Endothelial cell of umbilical vein (primary cell): ENCODE data around the gene LRRC10B. TPM values are rescaled to one million over a fixed set of nuclear protein-coding genes. Genes with fewer than 3 reads are reported as not detected.

Experiments used
- Bru-seq: library from RNA; stranded (reverse); fragments of 400-500 nt; gene quantifications from one replicate; lab custom pipeline; 2021; lab: Mats Ljungman, UMichigan
- BruChase-seq, 2 experiments: library from RNA; stranded (reverse); fragments of 400-500 nt; gene quantifications; one replicate each; lab custom pipeline; 2021; lab: Mats Ljungman, UMichigan
- BruUV-seq: library from RNA; stranded (reverse); fragments of 400-500 nt; replicated peaks from 2 replicates; lab custom pipeline; 2021; lab: Mats Ljungman, UMichigan
- CTCF ChIA-PET: fragments of 300-600, 350-600 bp; sonication (Branson Sonifier 250); formaldehyde crosslinking; loops from one replicate; lab custom pipeline; 2021; ENCODE audit warnings: antibody characterized with exemption, inconsistent platforms; lab: Charles Lee
- POLR2A ChIA-PET: fragments of 300-600, 350-600 bp; sonication (Branson Sonifier 250); formaldehyde crosslinking; loops from one replicate; lab custom pipeline; 2021; ENCODE audit warnings: antibody characterized with exemption, inconsistent platforms; lab: Charles Lee
- DNase-seq: peaks from one replicate; pipeline ENCODE4 v3.0.0-alpha.2; 2011; ENCODE audit warnings: low read depth, low spot score
- FAIRE-seq: peaks from 2 replicates; lab custom pipeline; 2011; peaks lifted over from hg19 to GRCh38; lab: Jason Lieb, UNC
- H2AFZ ChIP-seq: 2 replicates; pipeline ENCODE4 v1.6.0; 2012; ENCODE audit warnings: low read depth, low read length, control low read depth, inconsistent platforms
- H3K27ac ChIP-seq: 2 replicates; pipeline ENCODE4 v1.5.1; 2011; ENCODE audit warnings: low read depth, mild to moderate bottlenecking, control low read depth, low read length, moderate library complexity; ENCODE audit not compliant: insufficient read depth
- H3K27me3 ChIP-seq, 2 experiments: 2 replicates each; pipeline versions ENCODE4 v1.6.0 to v1.6.1; 2011; ENCODE audit warnings: low read length in 2 of 2, mixed read lengths in 1 of 2; ENCODE audit not compliant: control insufficient read depth in 2 of 2, insufficient read depth in 2 of 2
- H3K36me3 ChIP-seq, 2 experiments: 2 replicates in 1 of 2; 3 replicates in 1 of 2; pipeline ENCODE4 v1.5.1; 2011; ENCODE audit warnings: low read length in 2 of 2, mild to moderate bottlenecking in 1 of 2, moderate library complexity in 1 of 2; ENCODE audit not compliant: control insufficient read depth in 2 of 2, insufficient read depth in 2 of 2; ENCODE audit errors: extremely low read depth in 1 of 2
- H3K4me1 ChIP-seq: 3 replicates; pipeline ENCODE4 v1.5.1; 2011; ENCODE audit warnings: mild to moderate bottlenecking, low read length; ENCODE audit not compliant: control insufficient read depth, insufficient read depth; ENCODE audit errors: extremely low read depth
- H3K4me2 ChIP-seq: 2 replicates; pipeline ENCODE4 v1.6.1; 2011; ENCODE audit warnings: low read length, control low read depth, mixed read lengths; ENCODE audit not compliant: insufficient read depth
- H3K4me3 ChIP-seq, 3 experiments: fragments of 200-600 bp in 1 of 3; sonication (generic), shearing (Covaris generic) in 1 of 3; replicated peaks in 1 of 3; 2 replicates each; pipeline ENCODE4 v1.5.1; 2011 to 2016; ENCODE audit warnings: control low read depth in 3 of 3, low read length in 3 of 3, mild to moderate bottlenecking in 2 of 3, inconsistent platforms in 1 of 3, low read depth in 1 of 3, moderate library complexity in 1 of 3; ENCODE audit not compliant: insufficient read depth in 1 of 3
- H3K79me2 ChIP-seq: 2 replicates; pipeline ENCODE4 v1.6.0; 2012; ENCODE audit warnings: low read length, inconsistent platforms; ENCODE audit not compliant: control insufficient read depth, insufficient read depth
- H3K9ac ChIP-seq: replicated peaks from 2 replicates; pipeline ENCODE3; 2011; ENCODE audit warnings: low read length, control low read depth; ENCODE audit not compliant: insufficient read depth; ENCODE audit errors: extremely low read depth
- H3K9me1 ChIP-seq: replicated peaks from 3 replicates; pipeline ENCODE4 v1.6.0; 2011; ENCODE audit warnings: mild to moderate bottlenecking, low read length; ENCODE audit not compliant: control insufficient read depth, insufficient read depth; ENCODE audit errors: extremely low read depth
- H3K9me3 ChIP-seq: replicated peaks from 2 replicates; pipeline ENCODE4 v1.5.1; 2012; ENCODE audit warnings: low read length, inconsistent platforms; ENCODE audit not compliant: control insufficient read depth, insufficient read depth
- H4K20me1 ChIP-seq: replicated peaks from 2 replicates; pipeline ENCODE3; 2011; ENCODE audit warnings: mild to moderate bottlenecking, low read length; ENCODE audit not compliant: control insufficient read depth, insufficient read depth; ENCODE audit errors: extremely low read depth
- EZH2 ChIP-seq: IDR thresholded peaks from 2 replicates; pipeline ENCODE4 v1.6.1; 2012; ENCODE audit warnings: borderline replicate concordance, low read depth, mild to moderate bottlenecking, moderate library complexity, low read length, inconsistent platforms; ENCODE audit not compliant: severe bottlenecking
- GATA2 ChIP-seq: IDR thresholded peaks from 2 replicates; pipeline ENCODE4 v1.7.0; 2011; ENCODE audit warnings: low read depth, mild to moderate bottlenecking, moderate library complexity, mixed read lengths, low read length; ENCODE audit not compliant: insufficient read length, insufficient read depth
- dilution Hi-C: fragments of 300-500 bp; cut with MboI; formaldehyde crosslinking; loops from one replicate; pipeline ENCODE4 v1.15.0; 2019; ENCODE audit warnings: low sequenced_read_pairs; ENCODE audit not compliant: extremely low pct_ligation_motif_present
- intact Hi-C: fragments of 100-400 bp; cut with micrococcal nuclease; formaldehyde crosslinking; loops from one replicate; pipeline ENCODE4 v1.10.0; 2022
- long read RNA-seq: library from polyadenylated mRNA; stranded (forward); transcript quantifications from one replicate; pipeline ENCODE4 v2.0.0, GENCODE V29; 2021
- polyA minus RNA-seq, 3 experiments: library from RNA; depleted of rRNA, polyadenylated mRNA; stranded (reverse); fragments of >200 nt; gene quantifications; 1 replicate in 1 of 3; 2 replicates in 2 of 3; pipeline ENCODE4 v1.2.3, GENCODE V29; 2011
- polyA plus RNA-seq, 4 experiments: library from polyadenylated mRNA; depleted of rRNA in 3 of 4; stranded (reverse) in 3 of 4; unstranded in 1 of 4; fragments of >200 nt; gene quantifications; 2 replicates each; pipeline versions ENCODE4 v1.2.1 to v1.2.3, GENCODE V29; 2011 to 2012; ENCODE audit warnings: missing spikeins in 1 of 4
- total RNA-seq: library from RNA; stranded (reverse); gene quantifications from 2 replicates; pipeline ENCODE4 v1.2.3, GENCODE V29; 2021
- TF ChIP-seq, protein P1 (sequence below): IDR thresholded peaks from 2 replicates; pipeline ENCODE4 v1.6.1; 2011; ENCODE audit not compliant: insufficient read depth, insufficient read length

The LRRC10B gene
- total RNA-seq (not detected in 2 replicates), polyA plus RNA-seq (not detected in 2 replicates), polyA minus RNA-seq (not detected in 2 replicates), Bru-seq, nascent RNA (not detected), BruChase-seq, experiment 1, labeled RNA remaining after a 6-hour chase (not detected), BruChase-seq, experiment 2, labeled RNA remaining after a 2-hour chase (not detected)
- not detected in 2 replicates for polyA plus RNA-seq (2011; cell fraction: cytosol; rRNA removed)
- not detected in 2 replicates for polyA plus RNA-seq (2011; cell fraction: nucleus; rRNA removed)
- not detected in 2 replicates for polyA plus RNA-seq (2012)
- polyA minus RNA-seq (2011; cell fraction: cytosol; rRNA and poly(A)+ RNA removed) = not detected
- not detected in 2 replicates for polyA minus RNA-seq (2011; cell fraction: nucleus; rRNA and poly(A)+ RNA removed)
- long read RNA-seq = 0 reads

DNA sequence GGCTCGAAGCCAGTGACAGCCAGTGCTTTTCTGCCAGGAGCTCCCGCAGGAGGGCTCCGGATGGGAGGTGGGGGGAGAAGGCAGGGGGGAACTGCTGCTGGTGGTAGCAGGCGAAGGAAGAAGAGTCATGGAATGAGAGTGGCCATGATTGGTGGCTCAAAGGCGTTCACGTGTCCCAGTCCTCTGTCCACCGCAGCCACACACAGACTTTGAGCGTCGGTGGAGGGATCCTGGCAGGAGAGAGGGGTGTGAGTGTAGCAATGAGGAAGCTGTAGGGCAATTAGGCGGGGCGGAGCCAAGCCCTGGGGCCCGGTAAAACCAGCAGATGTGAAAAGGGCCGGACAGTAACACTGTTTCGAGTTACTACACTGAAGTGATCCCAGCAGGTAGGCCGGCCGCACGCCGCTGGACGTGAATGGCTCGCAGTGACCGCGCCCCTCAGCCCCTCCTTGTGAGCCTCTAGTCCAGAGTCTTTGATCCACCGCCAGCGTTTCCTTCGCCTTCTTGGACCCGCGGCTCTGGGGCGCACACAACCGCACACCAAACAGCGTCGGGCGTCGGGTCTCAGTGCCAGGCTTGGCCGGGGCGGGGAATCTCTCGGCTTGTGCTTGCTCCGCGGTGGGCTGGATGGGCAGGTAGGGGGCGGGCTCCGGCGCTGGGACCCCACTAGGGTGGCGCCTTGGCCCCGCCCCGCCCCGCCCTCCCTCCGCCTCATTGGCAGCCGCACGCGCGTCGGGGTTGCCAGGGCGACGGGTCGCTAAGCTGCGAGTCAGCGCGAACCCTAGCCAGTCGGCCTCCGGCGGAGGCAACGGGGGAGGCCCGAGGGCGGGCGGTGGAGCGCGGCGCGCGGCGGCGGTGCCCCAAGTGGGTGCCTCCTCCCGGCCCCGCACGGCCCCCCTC is at the start of gene LRRC10B:
Gene LRRC10B, plus strand, starts transcription at position 788 of the 900 bp plus-strand sequence. CDS start 250 bp downstream, outside the sequence.
- no peak within 1 kb of the TSS for H3K27ac ChIP-seq
- no peaks in the 10 kb centered on the region for H3K4me1 ChIP-seq
- peak within 1 kb of the TSS; percentile 23 for H2AFZ ChIP-seq
- ChIA-PET CTCF (interaction anchor here (0.6 to 3.1 kb wide), 10 partner anchors 9 to 130 kb away, joined by 3 to 19 read pairs (median 4); a partner anchor contains a TSS), POLR2A (no interaction called here)
- peak within 1 kb of the TSS; percentile 1 for H3K4me2 ChIP-seq
- H3K9me3 ChIP-seq = no peaks in the 10 kb centered on the region
- dilution Hi-C loops = no loop called here
- no peak within 1 kb of the TSS for H3K4me3 ChIP-seq
- peaks cover 32 to 45% of the 10 kb centered on the region in 2 experiments for H3K27me3 ChIP-seq
- no peak within 1 kb of the TSS for H3K9ac ChIP-seq
- no peak for FAIRE-seq
- no peak for TF ChIP-seq GATA2
- TF ChIP-seq, protein P1, sequence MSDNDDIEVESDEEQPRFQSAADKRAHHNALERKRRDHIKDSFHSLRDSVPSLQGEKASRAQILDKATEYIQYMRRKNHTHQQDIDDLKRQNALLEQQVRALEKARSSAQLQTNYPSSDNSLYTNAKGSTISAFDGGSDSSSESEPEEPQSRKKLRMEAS = no peak
- peak; percentile 95 for TF ChIP-seq EZH2
- H3K9me1 ChIP-seq = no peaks in the 10 kb centered on the region
- H4K20me1 ChIP-seq = no peaks in the 10 kb centered on the region
- no peaks in the 10 kb centered on the region for H3K79me2 ChIP-seq
- H3K36me3 ChIP-seq = no peaks in the 10 kb centered on the region
- intact Hi-C loops = no loop called here
- BruUV-seq = no TSS peak
- DNase-seq = no peak
